Parathyroid adenoma (tissue), 2 donors: ENCODE data around the gene POLR3E.

ENCODE experiments used
- H2AFZ ChIP-seq: fragments of 300-600 bp; sonication (generic); one replicate; pipeline ENCODE4 v1.7.0; 2017; ENCODE audit warnings: antibody characterized with exemption, mild to moderate bottlenecking
- H3K27ac ChIP-seq: fragments of 300-600 bp; sonication (generic); one replicate; pipeline ENCODE4 v1.7.0; 2017
- H3K27me3 ChIP-seq: fragments of 300-600 bp; sonication (generic); one replicate; pipeline ENCODE4 v1.7.0; 2017; ENCODE audit warnings: low read length; ENCODE audit not compliant: control insufficient read depth, insufficient read depth
- H3K36me3 ChIP-seq: fragments of 300-600 bp; sonication (generic); one replicate; pipeline ENCODE4 v1.7.0; 2017; ENCODE audit warnings: low read length; ENCODE audit not compliant: control insufficient read depth, insufficient read depth
- H3K4me1 ChIP-seq: fragments of 300-600 bp; sonication (generic); one replicate; pipeline ENCODE4 v1.7.0; 2017; ENCODE audit warnings: control low read depth
- H3K4me2 ChIP-seq: fragments of 300-600 bp; sonication (generic); one replicate; pipeline ENCODE4 v1.7.0; 2017; ENCODE audit warnings: low read length
- H3K4me3 ChIP-seq: fragments of 300-600 bp; sonication (generic); one replicate; pipeline ENCODE4 v1.7.0; 2017; ENCODE audit warnings: low read depth, low read length
- H3K79me2 ChIP-seq: fragments of 300-600 bp; sonication (generic); one replicate; pipeline ENCODE4 v1.7.0; 2017; ENCODE audit warnings: control low read depth
- H3K9ac ChIP-seq: fragments of 300-600 bp; sonication (generic); one replicate; pipeline ENCODE4 v1.7.0; 2017; ENCODE audit warnings: mild to moderate bottlenecking
- H3K9me3 ChIP-seq: fragments of 300-600 bp; sonication (generic); one replicate; pipeline ENCODE4 v1.7.0; 2017; ENCODE audit warnings: low read length; ENCODE audit not compliant: control insufficient read depth
- TF ChIP-seq, protein P1 (sequence below): fragments of 300-600 bp; sonication (generic); IDR thresholded peaks from one replicate; pipeline ENCODE4 v1.7.0; 2017; ENCODE audit warnings: antibody characterized with exemption, mild to moderate bottlenecking
- donor health status: primary hyperparathyroidism.

POLR3E gene

DNA sequence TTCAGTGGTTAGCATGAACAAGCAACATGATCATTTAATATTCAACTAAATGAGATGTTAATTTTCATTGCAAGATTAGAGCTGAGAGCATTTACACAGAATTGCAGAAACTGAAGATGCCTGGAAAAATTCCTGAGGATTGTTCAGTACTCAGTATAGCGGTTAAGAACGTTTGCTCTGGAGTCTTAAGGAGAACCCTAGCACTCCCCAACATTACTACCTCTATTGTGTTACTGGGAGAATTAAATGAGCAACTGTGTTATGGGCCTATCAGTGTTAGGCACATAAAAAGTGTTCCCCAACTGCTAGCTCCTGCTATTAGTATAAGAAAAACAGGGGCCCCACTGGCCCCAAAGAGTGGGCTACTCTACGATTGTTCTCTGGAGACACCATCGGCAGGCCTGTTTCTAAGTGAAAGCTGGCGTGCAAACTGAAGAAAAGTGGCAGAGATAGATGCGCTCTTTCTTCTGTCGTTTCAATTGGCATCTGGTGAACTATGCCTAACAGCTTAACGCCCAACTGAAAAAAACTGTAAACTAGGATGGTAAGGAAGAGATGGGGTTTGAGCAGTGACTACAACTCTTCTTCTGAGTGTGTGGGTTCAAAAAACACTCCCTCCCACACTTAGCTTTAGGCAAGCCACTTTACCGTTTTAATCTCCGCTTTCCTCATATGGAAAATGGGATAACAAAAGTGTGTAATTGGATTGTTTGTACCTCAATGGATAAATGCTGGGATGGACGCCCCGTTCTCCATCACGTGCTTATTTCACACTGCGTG lies 75.9 kb downstream of the POLR3E start:
- no peak overlapping the region for H3K27ac ChIP-seq
- peak overlapping the region; percentile 77 for H3K4me3 ChIP-seq
- no peak overlapping the region for H3K9ac ChIP-seq
- peaks cover 10% of the 10 kb centered on the region for H3K4me1 ChIP-seq
- no peaks in the 10 kb centered on the region for H3K27me3 ChIP-seq
- TF ChIP-seq, protein P1, sequence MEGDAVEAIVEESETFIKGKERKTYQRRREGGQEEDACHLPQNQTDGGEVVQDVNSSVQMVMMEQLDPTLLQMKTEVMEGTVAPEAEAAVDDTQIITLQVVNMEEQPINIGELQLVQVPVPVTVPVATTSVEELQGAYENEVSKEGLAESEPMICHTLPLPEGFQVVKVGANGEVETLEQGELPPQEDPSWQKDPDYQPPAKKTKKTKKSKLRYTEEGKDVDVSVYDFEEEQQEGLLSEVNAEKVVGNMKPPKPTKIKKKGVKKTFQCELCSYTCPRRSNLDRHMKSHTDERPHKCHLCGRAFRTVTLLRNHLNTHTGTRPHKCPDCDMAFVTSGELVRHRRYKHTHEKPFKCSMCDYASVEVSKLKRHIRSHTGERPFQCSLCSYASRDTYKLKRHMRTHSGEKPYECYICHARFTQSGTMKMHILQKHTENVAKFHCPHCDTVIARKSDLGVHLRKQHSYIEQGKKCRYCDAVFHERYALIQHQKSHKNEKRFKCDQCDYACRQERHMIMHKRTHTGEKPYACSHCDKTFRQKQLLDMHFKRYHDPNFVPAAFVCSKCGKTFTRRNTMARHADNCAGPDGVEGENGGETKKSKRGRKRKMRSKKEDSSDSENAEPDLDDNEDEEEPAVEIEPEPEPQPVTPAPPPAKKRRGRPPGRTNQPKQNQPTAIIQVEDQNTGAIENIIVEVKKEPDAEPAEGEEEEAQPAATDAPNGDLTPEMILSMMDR = no peak
- H2AFZ ChIP-seq = peak overlapping the region; percentile 82
- no peaks in the 10 kb centered on the region for H3K9me3 ChIP-seq
- H3K36me3 ChIP-seq = no peaks in the 10 kb centered on the region
- peaks cover 29% of the 10 kb centered on the region for H3K79me2 ChIP-seq
- peak overlapping the region; percentile 98 for H3K4me2 ChIP-seq

DNA sequence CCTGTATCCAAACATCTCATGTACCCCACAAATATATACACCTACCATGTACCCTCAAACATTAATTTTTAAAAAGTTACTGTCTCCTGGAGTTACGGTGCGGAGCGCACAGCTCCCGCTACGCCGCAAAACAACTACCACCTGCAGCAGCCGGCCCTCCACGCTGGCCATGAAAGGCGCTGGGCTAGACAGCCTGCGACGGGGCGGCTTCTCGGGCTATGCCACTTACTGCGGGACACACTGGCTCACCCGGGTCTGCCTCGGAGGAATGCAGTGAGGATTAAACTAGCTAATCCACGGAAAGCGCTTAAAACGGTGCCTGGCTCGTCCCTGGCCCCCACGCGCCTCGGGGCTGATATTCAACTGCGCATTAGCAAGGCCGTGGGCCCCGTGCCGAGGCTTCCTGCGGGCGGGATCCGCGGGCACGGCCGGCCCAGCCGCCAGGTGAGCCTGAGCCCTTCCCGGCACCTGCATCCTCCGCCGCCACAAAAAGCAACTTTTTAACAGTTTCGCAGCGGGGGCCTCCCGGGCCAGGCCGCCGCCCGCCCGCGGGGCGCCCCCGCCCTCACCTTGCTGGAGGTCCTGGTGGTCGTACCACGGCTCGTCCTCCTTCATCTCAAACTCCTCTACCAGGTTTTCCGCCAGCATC lies 76.6 kb downstream of the POLR3E start:
- H2AFZ ChIP-seq = peak overlapping the region; percentile 82
- peaks cover 10% of the 10 kb centered on the region for H3K4me1 ChIP-seq
- no peaks in the 10 kb centered on the region for H3K9me3 ChIP-seq
- H3K4me3 ChIP-seq = peak overlapping the region; percentile 77
- H3K4me2 ChIP-seq = peak overlapping the region; percentile 98
- TF ChIP-seq, protein P1 = no peak
- no peaks in the 10 kb centered on the region for H3K36me3 ChIP-seq
- peak overlapping the region; percentile 63 for H3K27ac ChIP-seq
- peak overlapping the region; percentile 25 for H3K9ac ChIP-seq
- H3K79me2 ChIP-seq = peaks cover 24% of the 10 kb centered on the region
- no peaks in the 10 kb centered on the region for H3K27me3 ChIP-seq

DNA sequence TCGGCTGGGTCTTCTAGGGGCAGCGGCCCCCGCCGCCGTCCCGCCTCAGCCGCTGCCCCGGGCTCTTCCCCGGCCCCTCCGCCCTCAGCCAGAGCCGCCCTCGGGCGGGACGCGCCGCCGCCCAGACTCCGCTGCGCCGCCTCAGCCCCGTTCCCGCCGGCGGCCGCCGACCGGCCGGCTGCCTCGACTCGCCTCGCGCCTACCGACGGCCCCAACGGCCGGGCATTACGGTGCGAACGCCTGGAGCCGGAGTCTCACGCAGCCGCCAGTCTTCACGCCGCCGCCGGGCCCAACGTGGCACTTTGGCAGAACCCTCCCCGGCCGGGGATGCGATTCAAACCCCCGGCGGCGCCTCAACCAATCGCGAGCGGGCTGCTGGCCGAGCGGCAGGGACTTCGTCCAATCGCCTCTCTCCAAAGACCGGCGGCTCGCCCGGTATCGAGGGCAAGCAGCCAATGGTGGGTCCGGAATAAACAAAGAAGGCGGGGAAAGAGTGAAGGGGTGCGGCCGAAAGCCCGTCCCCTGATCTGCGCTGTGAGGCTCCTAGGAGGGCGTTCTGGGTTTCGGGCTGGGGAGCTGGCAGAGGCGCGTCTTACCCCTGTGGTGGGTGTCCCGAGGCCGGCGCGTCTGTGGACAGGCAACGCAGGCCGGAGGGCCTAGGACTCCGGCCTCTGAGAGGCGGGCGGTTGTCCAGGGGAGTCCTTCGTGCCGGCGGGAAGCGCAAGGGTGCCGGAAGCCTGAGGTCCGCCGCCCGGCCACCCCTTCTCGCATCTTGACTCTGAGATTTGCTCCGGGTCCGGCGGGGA lies 77.3 kb downstream of the POLR3E start, which contains the start of gene CDR2:
CDR2 (minus strand) TSS at position 309 of the 806 bp plus-strand sequence. CDS start 310 bp downstream, outside the sequence.
- H2AFZ ChIP-seq = peak within 1 kb of the TSS; percentile 82
- peaks cover 21% of the 10 kb centered on the region for H3K79me2 ChIP-seq
- TF ChIP-seq, protein P1 = no peak
- H3K36me3 ChIP-seq = no peaks in the 10 kb centered on the region
- H3K4me3 ChIP-seq = peak within 1 kb of the TSS; percentile 77
- H3K9ac ChIP-seq = peak within 1 kb of the TSS; percentile 25
- H3K4me2 ChIP-seq = peak within 1 kb of the TSS; percentile 98
- no peaks in the 10 kb centered on the region for H3K9me3 ChIP-seq
- peaks cover 10% of the 10 kb centered on the region for H3K4me1 ChIP-seq
- no peaks in the 10 kb centered on the region for H3K27me3 ChIP-seq
- peak within 1 kb of the TSS; percentile 63 for H3K27ac ChIP-seq

DNA sequence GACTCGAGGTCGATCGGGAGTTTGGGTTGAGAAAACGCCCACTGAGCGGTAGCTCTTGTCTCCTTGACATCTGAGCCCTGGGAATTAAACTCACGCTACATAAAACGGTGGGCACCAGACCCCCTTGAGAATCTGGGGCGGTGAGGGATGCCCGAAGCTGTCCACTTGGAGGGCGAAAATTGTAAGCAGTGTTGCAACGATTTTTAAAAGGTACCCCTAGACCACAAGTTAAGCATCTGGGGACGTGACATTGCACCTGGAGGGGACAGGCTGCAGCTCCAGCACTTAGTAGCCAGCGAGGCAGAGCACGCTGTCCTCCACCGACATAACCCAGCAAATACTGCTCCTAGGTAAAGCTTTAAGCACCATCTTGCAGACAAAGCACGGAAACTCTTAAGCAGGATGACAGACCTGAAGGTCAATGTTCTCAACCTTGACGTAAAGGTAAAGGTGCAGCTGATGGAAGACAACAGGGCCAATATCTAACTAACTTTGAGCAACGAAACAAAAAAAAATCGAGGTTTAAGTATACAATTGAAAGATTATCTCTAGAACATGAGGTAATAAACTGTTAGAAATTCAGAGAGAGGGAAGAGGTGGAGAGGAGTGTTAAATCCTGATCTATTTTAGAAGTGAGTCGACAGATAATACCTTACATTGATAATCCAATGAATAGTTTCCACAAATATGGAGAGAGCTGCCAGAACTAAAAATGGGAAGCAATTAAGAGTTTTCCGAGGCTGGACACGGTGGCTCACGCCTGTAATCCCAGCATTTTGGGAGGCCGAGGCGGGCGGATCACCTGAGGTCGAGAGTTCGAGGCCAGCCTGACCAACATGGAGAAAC lies 78.1 kb downstream of the POLR3E start:
- Histone ChIP-seq H3K27me3 (no peaks in the 10 kb centered on the region), H3K4me1 (peaks cover 12% of the 10 kb centered on the region), H3K4me3 (peak overlapping the region; percentile 77), H2AFZ (peak overlapping the region; percentile 82), H3K36me3 (no peaks in the 10 kb centered on the region), H3K4me2 (peak overlapping the region; percentile 94), H3K9ac (peak overlapping the region; percentile 9), H3K27ac (peak overlapping the region; percentile 63), H3K79me2 (peaks cover 19% of the 10 kb centered on the region), H3K9me3 (no peaks in the 10 kb centered on the region)
- TF ChIP-seq, protein P1 = no peak
